ENCODE data around the gene C2CD4D.

The C2CD4D gene

GRCh38 chr1:151811181-151811580 lies 28.4 kb downstream of the C2CD4D start:
- no peak for DNase-seq

GRCh38 chr1:151809985-151810556 lies 29.5 kb downstream of the C2CD4D start:
- DNase-seq = no peak

GRCh38 chr1:151809290-151809984 lies 30.2 kb downstream of the C2CD4D start:
- DNase-seq = no peak

GRCh38 chr1:151807766-151808165 lies 31.9 kb downstream of the C2CD4D start:
- no peak for DNase-seq

- DNase-seq = no peak
These were observed 32.5 kb downstream of the C2CD4D start for GRCh38 chr1:151807131-151807530.

- no peak for DNase-seq
These were observed 33.5 kb downstream of the C2CD4D start for GRCh38 chr1:151806170-151806569.

- DNase-seq = no peak
These were observed 34.4 kb downstream of the C2CD4D start, which contains the start of gene LINGO4 for GRCh38 chr1:151805066-151805820. Gene LINGO4 (minus strand): TSS chr1:151805419. CDS start chr1:151802704, 2,715 bp downstream.

- no peak for DNase-seq
These were observed 35.7 kb downstream of the C2CD4D start for GRCh38 chr1:151803915-151804314.

GRCh38 chr1:151803164-151803563 lies 36.5 kb downstream of the C2CD4D start:
- no peak for DNase-seq

GRCh38 chr1:151802372-151802771 lies 37.2 kb downstream of the C2CD4D start:
- DNase-seq = no peak

GRCh38 chr1:151801846-151802245 lies 37.8 kb downstream of the C2CD4D start:
- DNase-seq = no peak

- no peak for DNase-seq
These were observed 38.3 kb downstream of the C2CD4D start for GRCh38 chr1:151801310-151801820.

GRCh38 chr1:151800830-151801229 lies 38.8 kb downstream of the C2CD4D start:
- DNase-seq = no peak

- DNase-seq = no peak
These were observed 40.2 kb downstream of the C2CD4D start for GRCh38 chr1:151799179-151800022.

- DNase-seq = no peak
These were observed 41.0 kb downstream of the C2CD4D start for GRCh38 chr1:151798571-151798970.

- no peak for DNase-seq
These were observed 48.5 kb downstream of the C2CD4D start for GRCh38 chr1:151790940-151791651.

- DNase-seq = peak; percentile 97
These were observed 49.3 kb downstream of the C2CD4D start, which contains the start of gene TDRKH for GRCh38 chr1:151790071-151790939. Gene TDRKH (minus strand): TSS chr1:151790500. CDS start chr1:151783022, 7,478 bp downstream.

Data from NCI-H2029 (cell line).